Memory B cell (primary cell): ENCODE results near the gene ATF5.

ENCODE experiments used
- ATAC-seq: fragments of 150-1000 bp; cut with Tn5 transposase; 2 replicates; pipeline ENCODE4 v1.10.0; 2021; ENCODE audit warnings: low read depth, mild to moderate bottlenecking, moderate library complexity
- DNase-seq, 2 donors: peaks; one replicate each; pipeline ENCODE4 v3.0.0; 2022; ENCODE audit warnings: low spot score in 2 of 2
- H3K27ac Mint-ChIP-seq: one replicate; pipeline ENCODE4 v1.8.0; 2022; ENCODE audit warnings: mild to moderate bottlenecking, moderate library complexity, mixed read lengths
- H3K27me3 Mint-ChIP-seq: one replicate; pipeline ENCODE4 v1.8.0; 2022; ENCODE audit warnings: mixed read lengths
- H3K36me3 Mint-ChIP-seq: one replicate; pipeline ENCODE4 v1.8.0; 2022; ENCODE audit warnings: mild to moderate bottlenecking, mixed read lengths
- H3K4me1 Mint-ChIP-seq: one replicate; pipeline ENCODE4 v1.8.0; 2022; ENCODE audit warnings: mixed read lengths
- H3K4me3 Mint-ChIP-seq: one replicate; pipeline ENCODE4 v1.8.0; 2022; ENCODE audit warnings: mild to moderate bottlenecking, moderate library complexity, mixed read lengths
- H3K9me3 Mint-ChIP-seq: one replicate; pipeline ENCODE4 v1.8.0; 2022; ENCODE audit warnings: mixed read lengths

ATF5 gene

GRCh38 chr19:49907745-49908446, 21.1 kb upstream of the ATF5 start:
- ATAC-seq = peak; percentile 61
- Mint-ChIP-seq H3K9me3 (no peaks in the 10 kb centered on the region), H3K4me1 (peaks cover 42% of the 10 kb centered on the region)

GRCh38 chr19:49908480-49909420, 20.3 kb upstream of the ATF5 start:
- H3K27ac Mint-ChIP-seq = peak overlapping the region; percentile 84

More at GRCh38 chr19:49907745-49908446, 21.1 kb upstream of the ATF5 start:
- Mint-ChIP-seq H3K4me3 (peak overlapping the region; percentile 59), H3K27me3 (no peaks in the 10 kb centered on the region), H3K36me3 (peaks cover 6% of the 10 kb centered on the region), H3K27ac (peak overlapping the region; percentile 84)
- no peak for DNase-seq

GRCh38 chr19:49910179-49910578, 18.8 kb upstream of the ATF5 start:
- H3K27me3 Mint-ChIP-seq = no peaks in the 10 kb centered on the region
- no peak for DNase-seq
- H3K4me3 Mint-ChIP-seq = no peak overlapping the region
- no peaks in the 10 kb centered on the region for H3K9me3 Mint-ChIP-seq
- H3K36me3 Mint-ChIP-seq = peaks cover 11% of the 10 kb centered on the region
- no peak overlapping the region for H3K27ac Mint-ChIP-seq
- H3K4me1 Mint-ChIP-seq = peaks cover 49% of the 10 kb centered on the region
- ATAC-seq = no peak

More at GRCh38 chr19:49908480-49909420, 20.3 kb upstream of the ATF5 start:
- DNase-seq (no peak), ATAC-seq (no peak)
- H3K27me3 Mint-ChIP-seq = no peaks in the 10 kb centered on the region
- peaks cover 8% of the 10 kb centered on the region for H3K36me3 Mint-ChIP-seq
- H3K4me3 Mint-ChIP-seq = peak overlapping the region; percentile 59
- no peaks in the 10 kb centered on the region for H3K9me3 Mint-ChIP-seq
- H3K4me1 Mint-ChIP-seq = peaks cover 48% of the 10 kb centered on the region

GRCh38 chr19:49911381-49912145, 17.4 kb upstream of the ATF5 start:
- peaks cover 37% of the 10 kb centered on the region for H3K4me1 Mint-ChIP-seq
- peak overlapping the region; percentile 28 for H3K4me3 Mint-ChIP-seq
- DNase-seq (peak in 1 of 2 donors; percentile 45), ATAC-seq (peak; percentile 75)
- no peaks in the 10 kb centered on the region for H3K27me3 Mint-ChIP-seq
- no peaks in the 10 kb centered on the region for H3K9me3 Mint-ChIP-seq
- H3K36me3 Mint-ChIP-seq = peaks cover 16% of the 10 kb centered on the region
- peak overlapping the region; percentile 45 for H3K27ac Mint-ChIP-seq

GRCh38 chr19:49912965-49913685, 15.9 kb upstream of the ATF5 start:
- no peak for ATAC-seq
- no peaks in the 10 kb centered on the region for H3K9me3 Mint-ChIP-seq
- H3K36me3 Mint-ChIP-seq = peaks cover 17% of the 10 kb centered on the region
- H3K4me3 Mint-ChIP-seq = no peak overlapping the region
- no peak overlapping the region for H3K27ac Mint-ChIP-seq
- DNase-seq = no peak
- H3K27me3 Mint-ChIP-seq = no peaks in the 10 kb centered on the region
- H3K4me1 Mint-ChIP-seq = peaks cover 36% of the 10 kb centered on the region

- peaks cover 35% of the 10 kb centered on the region for H3K4me1 Mint-ChIP-seq
- no peaks in the 10 kb centered on the region for H3K27me3 Mint-ChIP-seq
- ATAC-seq (no peak), DNase-seq (no peak)
- peaks cover 14% of the 10 kb centered on the region for H3K36me3 Mint-ChIP-seq
- H3K27ac Mint-ChIP-seq = no peak overlapping the region
- H3K9me3 Mint-ChIP-seq = no peaks in the 10 kb centered on the region
- H3K4me3 Mint-ChIP-seq = no peak overlapping the region
Observed at GRCh38 chr19:49913720-49914119, 15.3 kb upstream of the ATF5 start.

GRCh38 chr19:49915271-49915670, 13.7 kb upstream of the ATF5 start:
- H3K27ac Mint-ChIP-seq = peak overlapping the region; percentile 22
- ATAC-seq (no peak), DNase-seq (no peak)
- peaks cover 17% of the 10 kb centered on the region for H3K36me3 Mint-ChIP-seq
- H3K4me1 Mint-ChIP-seq = peaks cover 31% of the 10 kb centered on the region
- no peak overlapping the region for H3K4me3 Mint-ChIP-seq
- H3K9me3 Mint-ChIP-seq = no peaks in the 10 kb centered on the region
- no peaks in the 10 kb centered on the region for H3K27me3 Mint-ChIP-seq

GRCh38 chr19:49916839-49917733, 11.9 kb upstream of the ATF5 start:
- H3K4me3 Mint-ChIP-seq = peak overlapping the region; percentile 73
- no peaks in the 10 kb centered on the region for H3K9me3 Mint-ChIP-seq
- peak overlapping the region; percentile 88 for H3K27ac Mint-ChIP-seq
- peaks cover 29% of the 10 kb centered on the region for H3K4me1 Mint-ChIP-seq
- DNase-seq (no peak), ATAC-seq (peak; percentile 73)
- no peaks in the 10 kb centered on the region for H3K27me3 Mint-ChIP-seq
- H3K36me3 Mint-ChIP-seq = peaks cover 21% of the 10 kb centered on the region

GRCh38 chr19:49918089-49918488, 10.9 kb upstream of the ATF5 start:
- peaks cover 25% of the 10 kb centered on the region for H3K4me1 Mint-ChIP-seq
- H3K27me3 Mint-ChIP-seq = no peaks in the 10 kb centered on the region
- no peak for ATAC-seq
- H3K9me3 Mint-ChIP-seq = no peaks in the 10 kb centered on the region
- DNase-seq = no peak
- peak overlapping the region; percentile 88 for H3K27ac Mint-ChIP-seq
- H3K36me3 Mint-ChIP-seq = peaks cover 21% of the 10 kb centered on the region
- H3K4me3 Mint-ChIP-seq = no peak overlapping the region

- H3K27me3 Mint-ChIP-seq = no peaks in the 10 kb centered on the region
- DNase-seq = no peak
- H3K4me1 Mint-ChIP-seq = peaks cover 32% of the 10 kb centered on the region
- H3K4me3 Mint-ChIP-seq = no peak overlapping the region
- peaks cover 20% of the 10 kb centered on the region for H3K36me3 Mint-ChIP-seq
- H3K9me3 Mint-ChIP-seq = no peaks in the 10 kb centered on the region
- peak; percentile 37 for ATAC-seq
- peak overlapping the region; percentile 85 for H3K27ac Mint-ChIP-seq
Observed at GRCh38 chr19:49920624-49921363, 8.2 kb upstream of the ATF5 start.

- H3K4me3 Mint-ChIP-seq = no peak overlapping the region
- H3K4me1 Mint-ChIP-seq = peaks cover 30% of the 10 kb centered on the region
- H3K27ac Mint-ChIP-seq = peak overlapping the region; percentile 85
- no peaks in the 10 kb centered on the region for H3K9me3 Mint-ChIP-seq
- peaks cover 17% of the 10 kb centered on the region for H3K36me3 Mint-ChIP-seq
- DNase-seq (no peak), ATAC-seq (no peak)
- no peaks in the 10 kb centered on the region for H3K27me3 Mint-ChIP-seq
Observed at GRCh38 chr19:49921871-49922795, 6.9 kb upstream of the ATF5 start.
